ENCODE results near the gene BCL7A.
A peak's percentile ranks its signal among the peaks of the same experiment; 100 is the strongest.

The BCL7A gene

DNA sequence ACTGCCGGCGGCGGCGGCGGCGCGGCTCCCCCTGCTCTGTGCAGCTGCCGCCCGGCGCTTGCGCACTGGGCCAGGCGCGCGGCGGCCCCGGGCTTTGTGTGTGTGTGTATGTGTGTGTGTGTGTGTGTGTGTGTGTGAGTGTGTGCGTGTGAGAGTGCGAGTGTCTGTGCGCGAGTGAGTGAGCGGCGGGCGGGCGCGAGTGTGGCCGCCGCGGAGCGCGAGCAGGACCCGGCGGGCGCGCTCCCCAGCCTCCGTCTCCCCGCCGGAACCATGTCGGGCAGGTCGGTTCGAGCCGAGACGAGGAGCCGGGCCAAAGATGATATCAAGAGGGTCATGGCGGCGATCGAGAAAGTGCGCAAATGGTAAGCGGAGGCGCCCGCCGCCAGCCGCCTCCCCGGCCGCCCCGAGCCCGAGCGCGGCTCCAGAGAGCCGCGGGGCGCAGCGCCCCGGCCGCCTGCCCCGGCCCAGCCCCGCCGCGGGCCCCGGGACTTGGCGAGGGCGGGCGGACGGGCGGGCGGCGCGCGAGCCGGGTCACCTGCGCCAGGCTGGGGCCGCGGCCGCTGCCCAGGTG, at the start of gene BCL7A:
TSS of gene BCL7A (plus strand) at position 63 of the 571 bp plus-strand sequence. CDS start at position 271, 208 bp downstream.
- TF ChIP-seq ZNF70 (CRISPR knock-in tag; IDR thresholded peaks at IDR 0.05) (no peak), OSR1 (CRISPR knock-in tag; IDR thresholded peaks at IDR 0.05) (no peak), GLIS3 (CRISPR knock-in tag; IDR thresholded peaks at IDR 0.05) (no peak), ZC3H10 (CRISPR knock-in tag; IDR thresholded peaks at IDR 0.05) (no peak), ARNTL (CRISPR knock-in tag; IDR thresholded peaks at IDR 0.05; ENCODE audit: borderline replicate concordance, low read depth) (no peak), ESRRG (CRISPR knock-in tag; IDR thresholded peaks at IDR 0.05) (no peak), ZNF565 (CRISPR knock-in tag; conservative IDR thresholded peaks at IDR 0.05; ENCODE audit: low read depth) (no peak), BACH2 (CRISPR knock-in tag; IDR thresholded peaks at IDR 0.05; ENCODE audit: borderline replicate concordance) (no peak), ZFP3 (CRISPR knock-in tag; IDR thresholded peaks at IDR 0.05) (no peak), ZNF8 (CRISPR knock-in tag; IDR thresholded peaks at IDR 0.05) (no peak), RARB (CRISPR knock-in tag; IDR thresholded peaks at IDR 0.05) (no peak), CSDC2 (CRISPR knock-in tag; IDR thresholded peaks at IDR 0.05) (no peak), ISL1 (CRISPR knock-in tag; IDR thresholded peaks at IDR 0.05) (no peak), ZFP30 (CRISPR knock-in tag; IDR thresholded peaks at IDR 0.05) (no peak), TCF4 (CRISPR knock-in tag; IDR thresholded peaks at IDR 0.05; ENCODE audit: borderline replicate concordance) (no peak)
- TF ChIP-seq, protein P1, sequence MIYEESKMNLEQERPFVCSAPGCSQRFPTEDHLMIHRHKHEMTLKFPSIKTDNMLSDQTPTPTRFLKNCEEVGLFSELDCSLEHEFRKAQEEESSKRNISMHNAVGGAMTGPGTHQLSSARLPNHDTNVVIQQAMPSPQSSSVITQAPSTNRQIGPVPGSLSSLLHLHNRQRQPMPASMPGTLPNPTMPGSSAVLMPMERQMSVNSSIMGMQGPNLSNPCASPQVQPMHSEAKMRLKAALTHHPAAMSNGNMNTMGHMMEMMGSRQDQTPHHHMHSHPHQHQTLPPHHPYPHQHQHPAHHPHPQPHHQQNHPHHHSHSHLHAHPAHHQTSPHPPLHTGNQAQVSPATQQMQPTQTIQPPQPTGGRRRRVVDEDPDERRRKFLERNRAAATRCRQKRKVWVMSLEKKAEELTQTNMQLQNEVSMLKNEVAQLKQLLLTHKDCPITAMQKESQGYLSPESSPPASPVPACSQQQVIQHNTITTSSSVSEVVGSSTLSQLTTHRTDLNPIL (CRISPR knock-in tag; IDR thresholded peaks at IDR 0.05; ENCODE audit: low read depth), result no peak
- TF ChIP-seq, protein P2, sequence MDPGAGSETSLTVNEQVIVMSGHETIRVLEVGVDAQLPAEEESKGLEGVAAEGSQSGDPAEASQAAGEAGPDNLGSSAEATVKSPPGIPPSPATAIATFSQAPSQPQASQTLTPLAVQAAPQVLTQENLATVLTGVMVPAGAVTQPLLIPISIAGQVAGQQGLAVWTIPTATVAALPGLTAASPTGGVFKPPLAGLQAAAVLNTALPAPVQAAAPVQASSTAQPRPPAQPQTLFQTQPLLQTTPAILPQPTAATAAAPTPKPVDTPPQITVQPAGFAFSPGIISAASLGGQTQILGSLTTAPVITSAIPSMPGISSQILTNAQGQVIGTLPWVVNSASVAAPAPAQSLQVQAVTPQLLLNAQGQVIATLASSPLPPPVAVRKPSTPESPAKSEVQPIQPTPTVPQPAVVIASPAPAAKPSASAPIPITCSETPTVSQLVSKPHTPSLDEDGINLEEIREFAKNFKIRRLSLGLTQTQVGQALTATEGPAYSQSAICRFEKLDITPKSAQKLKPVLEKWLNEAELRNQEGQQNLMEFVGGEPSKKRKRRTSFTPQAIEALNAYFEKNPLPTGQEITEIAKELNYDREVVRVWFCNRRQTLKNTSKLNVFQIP (CRISPR knock-in tag; IDR thresholded peaks at IDR 0.05; ENCODE audit: borderline replicate concordance, low read depth), result no peak
- TF ChIP-seq, protein P3, sequence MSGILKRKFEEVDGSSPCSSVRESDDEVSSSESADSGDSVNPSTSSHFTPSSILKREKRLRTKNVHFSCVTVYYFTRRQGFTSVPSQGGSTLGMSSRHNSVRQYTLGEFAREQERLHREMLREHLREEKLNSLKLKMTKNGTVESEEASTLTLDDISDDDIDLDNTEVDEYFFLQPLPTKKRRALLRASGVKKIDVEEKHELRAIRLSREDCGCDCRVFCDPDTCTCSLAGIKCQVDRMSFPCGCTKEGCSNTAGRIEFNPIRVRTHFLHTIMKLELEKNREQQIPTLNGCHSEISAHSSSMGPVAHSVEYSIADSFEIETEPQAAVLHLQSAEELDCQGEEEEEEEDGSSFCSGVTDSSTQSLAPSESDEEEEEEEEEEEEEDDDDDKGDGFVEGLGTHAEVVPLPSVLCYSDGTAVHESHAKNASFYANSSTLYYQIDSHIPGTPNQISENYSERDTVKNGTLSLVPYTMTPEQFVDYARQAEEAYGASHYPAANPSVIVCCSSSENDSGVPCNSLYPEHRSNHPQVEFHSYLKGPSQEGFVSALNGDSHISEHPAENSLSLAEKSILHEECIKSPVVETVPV (CRISPR knock-in tag; IDR thresholded peaks at IDR 0.05), result no peak
- TF ChIP-seq, protein P4, sequence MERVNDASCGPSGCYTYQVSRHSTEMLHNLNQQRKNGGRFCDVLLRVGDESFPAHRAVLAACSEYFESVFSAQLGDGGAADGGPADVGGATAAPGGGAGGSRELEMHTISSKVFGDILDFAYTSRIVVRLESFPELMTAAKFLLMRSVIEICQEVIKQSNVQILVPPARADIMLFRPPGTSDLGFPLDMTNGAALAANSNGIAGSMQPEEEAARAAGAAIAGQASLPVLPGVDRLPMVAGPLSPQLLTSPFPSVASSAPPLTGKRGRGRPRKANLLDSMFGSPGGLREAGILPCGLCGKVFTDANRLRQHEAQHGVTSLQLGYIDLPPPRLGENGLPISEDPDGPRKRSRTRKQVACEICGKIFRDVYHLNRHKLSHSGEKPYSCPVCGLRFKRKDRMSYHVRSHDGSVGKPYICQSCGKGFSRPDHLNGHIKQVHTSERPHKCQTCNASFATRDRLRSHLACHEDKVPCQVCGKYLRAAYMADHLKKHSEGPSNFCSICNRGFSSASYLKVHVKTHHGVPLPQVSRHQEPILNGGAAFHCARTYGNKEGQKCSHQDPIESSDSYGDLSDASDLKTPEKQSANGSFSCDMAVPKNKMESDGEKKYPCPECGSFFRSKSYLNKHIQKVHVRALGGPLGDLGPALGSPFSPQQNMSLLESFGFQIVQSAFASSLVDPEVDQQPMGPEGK (CRISPR knock-in tag; IDR thresholded peaks at IDR 0.05; ENCODE audit: borderline replicate concordance), result no peak
- TF ChIP-seq, protein P5, sequence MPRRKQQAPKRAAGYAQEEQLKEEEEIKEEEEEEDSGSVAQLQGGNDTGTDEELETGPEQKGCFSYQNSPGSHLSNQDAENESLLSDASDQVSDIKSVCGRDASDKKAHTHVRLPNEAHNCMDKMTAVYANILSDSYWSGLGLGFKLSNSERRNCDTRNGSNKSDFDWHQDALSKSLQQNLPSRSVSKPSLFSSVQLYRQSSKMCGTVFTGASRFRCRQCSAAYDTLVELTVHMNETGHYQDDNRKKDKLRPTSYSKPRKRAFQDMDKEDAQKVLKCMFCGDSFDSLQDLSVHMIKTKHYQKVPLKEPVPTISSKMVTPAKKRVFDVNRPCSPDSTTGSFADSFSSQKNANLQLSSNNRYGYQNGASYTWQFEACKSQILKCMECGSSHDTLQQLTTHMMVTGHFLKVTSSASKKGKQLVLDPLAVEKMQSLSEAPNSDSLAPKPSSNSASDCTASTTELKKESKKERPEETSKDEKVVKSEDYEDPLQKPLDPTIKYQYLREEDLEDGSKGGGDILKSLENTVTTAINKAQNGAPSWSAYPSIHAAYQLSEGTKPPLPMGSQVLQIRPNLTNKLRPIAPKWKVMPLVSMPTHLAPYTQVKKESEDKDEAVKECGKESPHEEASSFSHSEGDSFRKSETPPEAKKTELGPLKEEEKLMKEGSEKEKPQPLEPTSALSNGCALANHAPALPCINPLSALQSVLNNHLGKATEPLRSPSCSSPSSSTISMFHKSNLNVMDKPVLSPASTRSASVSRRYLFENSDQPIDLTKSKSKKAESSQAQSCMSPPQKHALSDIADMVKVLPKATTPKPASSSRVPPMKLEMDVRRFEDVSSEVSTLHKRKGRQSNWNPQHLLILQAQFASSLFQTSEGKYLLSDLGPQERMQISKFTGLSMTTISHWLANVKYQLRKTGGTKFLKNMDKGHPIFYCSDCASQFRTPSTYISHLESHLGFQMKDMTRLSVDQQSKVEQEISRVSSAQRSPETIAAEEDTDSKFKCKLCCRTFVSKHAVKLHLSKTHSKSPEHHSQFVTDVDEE (CRISPR knock-in tag; IDR thresholded peaks at IDR 0.05), result no peak
- peak; percentile 60 for ATAC-seq

DNA sequence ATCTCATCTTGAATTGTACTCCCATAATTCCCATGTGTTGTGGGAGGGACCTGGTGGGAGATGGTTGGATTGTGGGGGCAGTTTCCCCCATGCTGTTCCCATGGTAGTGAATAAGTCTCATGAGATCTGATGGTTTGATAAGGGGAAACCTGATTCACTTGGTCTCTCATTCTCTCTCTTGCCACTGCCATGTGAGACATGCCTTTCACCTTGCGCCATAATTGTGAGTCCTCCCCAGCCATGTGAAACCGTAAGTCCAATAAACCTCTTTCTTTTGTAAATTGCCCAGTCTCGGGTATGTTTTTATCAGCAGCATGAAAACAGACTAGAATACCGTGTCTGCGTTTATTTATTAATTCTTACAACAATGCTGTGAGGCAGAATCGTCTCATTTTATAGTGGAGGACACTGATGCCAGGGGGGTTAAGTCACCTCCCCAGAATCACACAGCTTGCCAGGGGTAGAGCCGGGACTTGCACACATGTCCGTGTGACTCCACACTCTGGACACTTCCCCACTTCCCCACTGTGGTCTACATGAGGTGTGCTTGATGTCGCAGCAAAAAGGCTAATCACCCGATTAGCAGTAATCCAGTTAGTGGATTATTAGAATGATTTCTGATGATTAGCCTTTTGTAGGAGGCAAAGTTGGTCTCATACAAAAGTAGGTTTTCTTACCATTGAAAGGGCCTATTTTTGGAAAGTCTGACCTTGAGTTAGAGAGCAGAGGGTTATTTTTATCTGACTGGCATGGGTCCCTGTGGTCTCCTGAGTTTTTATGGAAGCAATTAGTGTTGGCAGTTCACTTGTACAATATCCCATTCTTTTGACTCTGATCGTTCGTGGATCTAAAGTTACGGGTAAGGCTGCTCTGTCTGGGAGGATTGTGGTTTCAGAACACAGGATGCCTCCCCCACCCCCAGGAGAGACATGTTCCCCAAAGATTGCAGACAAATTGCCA, 47.4 kb upstream of the BCL7A start:
- ATAC-seq, result peak; percentile 70
- no peak for TF ChIP-seq ISL1 (CRISPR knock-in tag; IDR thresholded peaks at IDR 0.05)
- no peak for TF ChIP-seq TOX (CRISPR knock-in tag; IDR thresholded peaks at IDR 0.05; ENCODE audit: borderline replicate concordance)
- TF ChIP-seq, protein P5 (CRISPR knock-in tag; IDR thresholded peaks at IDR 0.05), result no peak
- no peak for TF ChIP-seq ESRRG (CRISPR knock-in tag; IDR thresholded peaks at IDR 0.05)
- TF ChIP-seq CSDC2 (CRISPR knock-in tag; IDR thresholded peaks at IDR 0.05), result no peak
- TF ChIP-seq ZFP3 (CRISPR knock-in tag; IDR thresholded peaks at IDR 0.05), result no peak
- TF ChIP-seq PPARA (CRISPR knock-in tag; IDR thresholded peaks at IDR 0.05; ENCODE audit: borderline replicate concordance), result no peak
- no peak for TF ChIP-seq ZNF565 (CRISPR knock-in tag; conservative IDR thresholded peaks at IDR 0.05; ENCODE audit: low read depth)
- TF ChIP-seq OSR1 (CRISPR knock-in tag; IDR thresholded peaks at IDR 0.05), result no peak
- no peak for TF ChIP-seq SNAI2 (CRISPR knock-in tag; IDR thresholded peaks at IDR 0.05)
- no peak for TF ChIP-seq ZNF8 (CRISPR knock-in tag; IDR thresholded peaks at IDR 0.05)
- TF ChIP-seq, protein P4 (CRISPR knock-in tag; IDR thresholded peaks at IDR 0.05; ENCODE audit: borderline replicate concordance), result no peak
- TF ChIP-seq BACH2 (CRISPR knock-in tag; IDR thresholded peaks at IDR 0.05; ENCODE audit: borderline replicate concordance), result no peak
- TF ChIP-seq RARB (CRISPR knock-in tag; IDR thresholded peaks at IDR 0.05), result no peak
- TF ChIP-seq ZFP30 (CRISPR knock-in tag; IDR thresholded peaks at IDR 0.05), result no peak
- no peak for TF ChIP-seq ZC3H10 (CRISPR knock-in tag; IDR thresholded peaks at IDR 0.05)
